HG03135 (cell line): Measurements from ENCODE around the gene HEPACAM2.

Experiments
- ATAC-seq: cut with Tn5 transposase; IDR thresholded peaks from one replicate; pipeline ENCODE4 v1.9.1; 2021; ENCODE audit warnings: mild to moderate bottlenecking, moderate library complexity; ENCODE audit not compliant: unreplicated experiment

The HEPACAM2 gene

GRCh38 chr7:93226310-93226709 is at the start of gene HEPACAM2:
Gene HEPACAM2 (minus strand): TSS chr7:93226469.
- no peak for ATAC-seq

DNA sequence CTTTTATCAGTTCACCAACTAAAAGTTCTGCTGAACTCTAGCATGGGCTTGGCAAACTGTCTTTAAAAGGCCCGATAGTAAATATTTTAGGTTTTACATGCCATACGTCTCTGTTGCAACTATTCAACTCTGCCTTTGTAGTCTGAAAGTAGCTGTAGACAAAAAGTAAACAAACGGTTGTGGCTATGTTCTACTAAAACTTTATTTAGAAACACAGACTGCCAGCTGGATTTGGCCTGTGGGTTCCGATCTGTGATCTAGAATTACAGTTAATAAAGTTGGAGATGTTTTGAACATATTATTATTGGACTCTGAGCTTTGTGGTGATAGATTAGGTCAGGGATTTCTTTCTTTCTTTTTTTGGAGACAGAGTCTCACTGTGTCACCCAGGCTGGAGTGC is 39.0 kb upstream of the HEPACAM2 start:
- ATAC-seq: no peak

DNA sequence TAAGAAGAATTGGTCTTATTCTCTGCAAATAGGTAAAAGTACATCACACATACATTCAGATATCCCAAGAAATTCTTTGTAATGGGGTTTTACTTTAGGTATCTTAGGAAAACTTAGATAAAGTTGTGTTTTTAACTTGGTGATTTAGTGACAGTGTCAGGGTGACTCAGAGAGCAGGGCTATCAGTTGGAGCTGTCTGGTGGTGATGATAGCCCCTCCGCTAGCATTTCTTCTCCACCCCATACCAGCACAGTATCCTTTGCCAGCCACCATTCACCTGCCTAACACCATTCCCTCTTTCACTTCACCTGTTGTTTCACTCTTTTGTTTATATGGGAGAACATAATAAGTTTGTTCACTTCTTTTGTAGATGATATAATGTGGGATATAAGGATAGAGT is 36.3 kb upstream of the HEPACAM2 start:
- no peak for ATAC-seq

GRCh38 chr7:93258661-93259060 is 32.4 kb upstream of the HEPACAM2 start:
- no peak for ATAC-seq

GRCh38 chr7:93249491-93250148 is 23.4 kb upstream of the HEPACAM2 start:
- no peak for ATAC-seq

GRCh38 chr7:93245525-93246432 is 19.5 kb upstream of the HEPACAM2 start:
- ATAC-seq: no peak

DNA sequence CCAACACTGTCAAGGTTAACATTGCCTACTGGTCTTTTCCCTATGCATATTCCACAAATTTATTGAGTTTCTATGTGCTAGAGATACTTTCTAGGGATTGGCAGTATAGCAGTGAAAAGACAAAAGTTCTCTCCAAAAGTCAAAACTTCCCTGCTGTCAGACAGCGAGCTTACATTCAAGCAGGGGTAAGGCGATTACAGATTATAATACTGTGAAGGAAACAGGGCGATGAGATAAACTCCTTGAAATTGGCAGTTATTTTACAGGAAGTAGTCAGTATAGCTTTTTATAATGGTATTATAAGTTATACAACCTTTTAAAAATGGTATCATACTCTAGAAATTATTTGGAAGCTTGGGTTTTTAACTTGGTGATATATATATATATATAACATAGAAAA is 15.8 kb upstream of the HEPACAM2 start:
- ATAC-seq: no peak

- ATAC-seq: no peak
Observed at GRCh38 chr7:93239824-93240223, 13.6 kb upstream of the HEPACAM2 start.

GRCh38 chr7:93238748-93239147 is 12.5 kb upstream of the HEPACAM2 start:
- ATAC-seq: no peak

- ATAC-seq: no peak
Observed at GRCh38 chr7:93238131-93238530, 11.9 kb upstream of the HEPACAM2 start.

- ATAC-seq: no peak
Observed at GRCh38 chr7:93235541-93235940, 9.3 kb upstream of the HEPACAM2 start.

- ATAC-seq: no peak
Observed at GRCh38 chr7:93232673-93233018, 6.4 kb upstream of the HEPACAM2 start.

DNA sequence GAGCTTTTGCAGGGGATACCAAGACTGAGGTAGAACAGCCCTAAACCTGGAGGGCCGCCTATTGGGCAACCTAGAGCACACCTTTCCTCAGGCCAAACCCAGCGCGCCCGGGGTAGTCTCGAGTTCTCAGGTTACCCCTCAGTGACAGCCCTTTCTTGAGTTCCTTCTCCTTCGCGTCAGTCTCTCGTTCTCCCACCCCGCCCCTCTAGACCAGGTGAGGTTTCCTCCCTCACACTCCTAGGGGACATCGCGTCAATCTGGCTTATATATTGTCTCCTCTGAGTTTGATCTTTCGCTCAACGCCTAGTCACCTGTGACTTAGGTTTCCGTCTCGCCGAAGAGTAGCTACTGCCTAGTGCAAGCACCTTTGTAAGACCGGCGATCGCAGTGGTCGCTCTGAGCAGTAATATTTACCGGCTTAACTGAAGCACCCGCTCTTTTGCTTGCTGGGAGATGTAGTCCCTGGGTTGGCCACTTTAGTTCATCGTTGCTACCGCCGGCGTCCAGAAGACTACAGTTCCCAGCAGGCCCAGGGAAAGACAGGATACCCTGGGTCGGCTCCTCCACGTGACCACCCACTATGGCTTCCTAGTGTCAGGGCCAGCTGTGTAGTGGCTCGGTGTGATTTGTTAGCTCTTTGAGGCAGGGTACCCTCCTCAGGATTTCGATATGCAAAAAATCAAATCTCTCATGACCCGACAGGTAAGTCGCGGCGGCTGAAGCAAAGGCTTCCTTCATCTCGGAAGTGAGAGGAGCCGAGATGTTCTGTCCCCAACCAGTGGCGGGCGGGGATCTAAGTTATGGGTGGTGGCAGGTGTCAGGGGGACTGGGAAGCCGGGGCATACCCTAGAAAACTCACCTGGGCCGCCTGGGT is 5.8 kb upstream of the HEPACAM2 start, which contains the start of gene VPS50:
TSS of gene VPS50 (plus strand) at position 568 of the 874 bp plus-strand sequence. CDS start at position 670, 102 bp downstream.
- ATAC-seq: peak; percentile 99

DNA sequence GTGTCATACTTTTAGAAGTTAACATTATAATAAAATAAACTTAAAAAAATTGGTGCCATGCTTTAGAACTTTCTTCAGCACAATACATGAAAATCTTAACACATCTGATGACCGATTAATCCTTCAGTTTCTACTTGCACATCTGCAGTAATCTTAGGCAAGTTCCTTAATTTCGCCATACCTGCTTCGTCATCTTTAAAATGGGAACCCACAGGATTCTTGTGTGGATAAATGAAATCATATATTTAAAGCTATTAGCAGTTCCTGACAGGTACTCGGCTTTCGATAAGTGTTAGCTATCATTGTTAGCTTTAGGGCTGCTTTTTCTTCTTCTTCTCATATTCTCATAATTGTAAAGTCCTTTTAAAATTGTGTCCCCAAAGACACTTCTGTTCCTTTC is 5.0 kb upstream of the HEPACAM2 start:
- no peak for ATAC-seq

GRCh38 chr7:93228302-93228701 is 2.0 kb upstream of the HEPACAM2 start:
- no peak for ATAC-seq

GRCh38 chr7:93219868-93220267 is 6.4 kb downstream of the HEPACAM2 start:
- no peak for ATAC-seq

DNA sequence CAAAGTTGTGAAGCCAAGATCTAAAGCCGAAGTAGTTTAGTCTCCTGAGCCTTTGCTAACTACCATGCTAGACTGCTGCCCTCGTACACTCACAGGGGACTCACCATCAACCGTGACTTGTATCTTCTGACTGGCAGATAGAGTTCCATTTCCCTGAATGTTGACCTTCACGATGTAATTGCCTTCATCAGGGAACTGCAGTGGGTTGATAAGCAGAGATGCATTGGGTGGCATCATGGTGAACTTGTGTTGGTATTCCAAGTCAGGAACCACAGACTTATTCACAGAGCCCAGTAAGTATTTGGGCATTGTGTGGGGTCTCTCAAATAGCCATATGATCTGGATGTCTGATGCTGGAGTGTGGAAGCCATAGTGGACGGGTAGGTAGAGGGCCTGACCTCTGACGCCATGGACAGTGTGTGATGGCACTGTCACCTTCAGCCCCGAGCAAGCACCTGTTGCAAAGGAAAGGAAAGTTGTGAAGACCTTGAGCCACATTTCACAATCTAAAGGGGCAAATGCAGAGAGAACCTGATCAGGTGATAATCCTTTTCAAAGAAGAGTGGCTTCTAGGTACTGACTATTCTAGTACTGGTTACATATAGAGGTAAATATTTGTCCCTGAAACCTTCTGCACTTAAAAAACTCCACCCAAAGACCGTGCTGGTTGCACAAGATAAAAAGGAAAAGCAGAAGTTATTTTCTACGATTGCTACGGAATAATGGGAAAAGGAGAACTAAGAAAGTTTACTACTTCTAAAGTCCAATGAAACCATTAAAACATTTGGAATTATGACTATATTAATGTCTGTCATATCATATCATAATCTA is 7.1 kb downstream of the HEPACAM2 start:
- ATAC-seq: no peak

GRCh38 chr7:93212881-93213280 is 13.4 kb downstream of the HEPACAM2 start:
- no peak for ATAC-seq

GRCh38 chr7:93211228-93211818 is 14.9 kb downstream of the HEPACAM2 start:
- ATAC-seq: no peak

DNA sequence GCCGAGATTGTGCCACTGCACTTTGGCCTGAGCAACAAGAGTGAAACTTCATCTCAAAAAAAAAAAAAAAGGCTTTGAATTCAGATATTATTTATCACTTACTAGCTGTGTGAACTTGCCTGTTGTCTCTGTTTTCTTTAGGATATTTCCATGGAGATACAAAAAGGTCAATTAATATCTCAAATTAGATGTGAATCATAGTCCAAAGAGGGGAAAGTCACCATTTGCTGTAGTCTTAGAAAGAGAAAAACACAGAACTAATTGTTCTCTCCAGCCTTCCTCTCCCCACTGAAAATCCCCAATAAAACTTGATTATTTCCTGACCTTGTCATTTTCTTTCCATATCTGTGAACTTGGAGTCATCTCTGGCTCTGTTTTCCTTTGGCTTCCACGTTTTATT is 21.2 kb downstream of the HEPACAM2 start:
- no peak for ATAC-seq
